Transverse colon (tissue), 4 donors: Measurements from ENCODE around the gene RRM2. TPM values are rescaled to one million over a fixed set of nuclear protein-coding genes. Genes with fewer than 3 reads are reported as not detected.

Experiments used
- DNase-seq: peaks from one replicate; pipeline ENCODE4 v3.0.0-alpha.2; 2019
- H3K27ac ChIP-seq, 4 donors: fragments of 200-600 bp; sonication (generic); 2 replicates each; pipeline ENCODE4 v1.5.1; 2016 to 2018; ENCODE audit warnings: inconsistent platforms in 4 of 4
- H3K27me3 ChIP-seq: fragments of 200-600 bp; sonication (generic); 2 replicates; pipeline ENCODE4 v1.5.1; 2017; ENCODE audit warnings: inconsistent platforms
- H3K36me3 ChIP-seq, 4 donors: fragments of 200-600 bp; sonication (generic); 2 replicates each; pipeline ENCODE4 v1.5.1; 2017 to 2019; ENCODE audit warnings: inconsistent platforms in 4 of 4
- H3K4me1 ChIP-seq, 4 donors: fragments of 200-600 bp; sonication (generic); 2 replicates each; pipeline ENCODE4 v1.5.1; 2017 to 2020; ENCODE audit warnings: inconsistent platforms in 4 of 4
- H3K4me3 ChIP-seq, 4 donors: fragments of 200-600 bp; sonication (generic); 1 replicate in 1 of 4; 2 replicates in 3 of 4; pipeline versions ENCODE4 v1.5.1 to v1.6.1; 2017 to 2019; ENCODE audit warnings: inconsistent platforms in 4 of 4
- H3K9me3 ChIP-seq, 2 donors: fragments of 200-600 bp; sonication (generic); 2 replicates each; pipeline ENCODE4 v1.5.1; 2017 to 2019; ENCODE audit warnings: inconsistent platforms in 2 of 2
- CTCF ChIP-seq, 5 experiments: fragments of 200-600 bp in 3 of 5; fragments of 450-650 bp in 2 of 5; sonication (generic) in 3 of 5; IDR thresholded peaks; 1 replicate in 2 of 5; 2 replicates in 3 of 5; pipeline ENCODE4 v1.5.1; 2016 to 2017; ENCODE audit warnings: antibody characterized with exemption in 5 of 5, inconsistent platforms in 3 of 5, mild to moderate bottlenecking in 2 of 5, moderate library complexity in 1 of 5
- EP300 ChIP-seq: sonication (generic); formaldehyde crosslinking; IDR thresholded peaks from one replicate; pipeline ENCODE4 v1.6.1; 2017; ENCODE audit warnings: antibody characterized with exemption, low read depth
- POLR2A ChIP-seq: fragments of 450-650 bp; IDR thresholded peaks from one replicate; pipeline ENCODE4 v1.6.1; 2016; ENCODE audit warnings: antibody characterized with exemption, mild to moderate bottlenecking, moderate library complexity
- POLR2AphosphoS5 ChIP-seq, 3 donors: sonication (generic); formaldehyde crosslinking; IDR thresholded peaks; one replicate each; pipeline ENCODE4 v1.6.1; 2016; ENCODE audit warnings: antibody characterized with exemption in 3 of 3
- WGBS, 2 donors: methylation state at CpG; one replicate each; pipeline ENCODE4 v1.1.5; 2018; ENCODE audit warnings: low coverage in 1 of 2; 5-methylcytosine and 5-hydroxymethylcytosine counted together
- in situ Hi-C, 4 donors: fragments of 200-750 bp; cut with MboI; loops; one replicate each; pipeline versions ENCODE4 v1.15.0 to v1.15.1; 2017; ENCODE audit warnings: low sequenced_read_pairs in 3 of 4, low pct_ligation_motif_present in 1 of 4, low pct_unique_long_range_greater_than_20kb in 1 of 4
- intact Hi-C: fragments of 100-400 bp; cut with DNase I; formaldehyde crosslinking; loops from one replicate; pipeline ENCODE4 v1.15.1; 2023; ENCODE audit warnings: low total_unique reads
- total RNA-seq, 4 donors: library from RNA; depleted of rRNA; stranded (reverse); fragments of >200 nt; gene quantifications; one replicate each; pipeline ENCODE4 v1.1.0, GENCODE V29; 2016

Gene RRM2
- total RNA-seq, 4 donors from 2014 or later, result 4.0 to 12.9 (median 5.3) TPM; not detected in 1

DNA sequence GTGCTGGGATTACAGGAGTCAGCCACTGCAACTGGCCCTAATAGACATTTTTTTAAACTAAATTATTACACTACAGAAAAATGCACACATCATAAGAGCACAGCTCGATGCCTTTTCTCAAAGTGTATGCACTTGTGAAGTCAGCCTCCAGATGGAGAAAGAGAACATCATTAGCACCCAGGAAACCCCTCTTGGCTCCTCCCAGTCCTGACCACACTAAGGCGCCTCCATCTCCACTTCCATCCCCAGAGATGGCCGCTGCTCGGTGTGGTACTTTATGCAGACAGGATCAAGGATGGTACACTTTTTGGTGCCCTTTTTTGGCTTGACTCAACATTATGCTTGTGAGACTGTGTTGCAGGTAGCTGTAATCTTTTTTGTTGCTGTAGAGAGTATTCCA is 34.8 kb downstream of the RRM2 start:
- 92% methylated on average over 4 of the region's 4 CpGs; no CpG with 5 or more reads in 1 of the 2 donors for WGBS, 2 donors
- intact Hi-C loops, result no loop called here

GRCh38 chr2:10158681-10159080 is 36.1 kb downstream of the RRM2 start:
- in situ Hi-C loops, result no loop called here
- H3K4me3 ChIP-seq, result no peak overlapping the region
- no peak for TF ChIP-seq CTCF (IDR thresholded peaks at IDR 0.05)
- TF ChIP-seq POLR2AphosphoS5 (IDR thresholded peaks at IDR 0.05), result no peak
- no peak for TF ChIP-seq POLR2A
- no peak for TF ChIP-seq EP300

More for the DNA sequence above, 34.8 kb downstream of the RRM2 start:
- no peak for DNase-seq
- H3K27me3 ChIP-seq, result no peaks in the 10 kb centered on the region
- in situ Hi-C loops, result no loop called here
- peaks cover 0 to 6% (median 2%) of the 10 kb centered on the region in 4 donors for H3K4me1 ChIP-seq
- no peaks in the 10 kb centered on the region for H3K36me3 ChIP-seq
- H3K9me3 ChIP-seq, result no peaks in the 10 kb centered on the region
- no peak overlapping the region for H3K4me3 ChIP-seq
- TF ChIP-seq POLR2A, result no peak
- no peak for TF ChIP-seq POLR2AphosphoS5 (IDR thresholded peaks at IDR 0.05)
- no peak for TF ChIP-seq EP300
- H3K27ac ChIP-seq, result no peak overlapping the region

GRCh38 chr2:10159086-10159485 is 36.5 kb downstream of the RRM2 start:
- DNase-seq, result no peak

More at GRCh38 chr2:10158681-10159080, 36.1 kb downstream of the RRM2 start:
- no peaks in the 10 kb centered on the region for H3K9me3 ChIP-seq
- 75 to 100% methylated on average over 1 to 11 of the region's 11 CpGs for WGBS, 2 donors
- intact Hi-C loops, result no loop called here
- H3K27me3 ChIP-seq, result no peaks in the 10 kb centered on the region
- H3K4me1 ChIP-seq, result peaks cover 0 to 6% (median 2%) of the 10 kb centered on the region in 4 donors
- H3K36me3 ChIP-seq, result no peaks in the 10 kb centered on the region
- no peak for DNase-seq
- no peak overlapping the region for H3K27ac ChIP-seq

DNA sequence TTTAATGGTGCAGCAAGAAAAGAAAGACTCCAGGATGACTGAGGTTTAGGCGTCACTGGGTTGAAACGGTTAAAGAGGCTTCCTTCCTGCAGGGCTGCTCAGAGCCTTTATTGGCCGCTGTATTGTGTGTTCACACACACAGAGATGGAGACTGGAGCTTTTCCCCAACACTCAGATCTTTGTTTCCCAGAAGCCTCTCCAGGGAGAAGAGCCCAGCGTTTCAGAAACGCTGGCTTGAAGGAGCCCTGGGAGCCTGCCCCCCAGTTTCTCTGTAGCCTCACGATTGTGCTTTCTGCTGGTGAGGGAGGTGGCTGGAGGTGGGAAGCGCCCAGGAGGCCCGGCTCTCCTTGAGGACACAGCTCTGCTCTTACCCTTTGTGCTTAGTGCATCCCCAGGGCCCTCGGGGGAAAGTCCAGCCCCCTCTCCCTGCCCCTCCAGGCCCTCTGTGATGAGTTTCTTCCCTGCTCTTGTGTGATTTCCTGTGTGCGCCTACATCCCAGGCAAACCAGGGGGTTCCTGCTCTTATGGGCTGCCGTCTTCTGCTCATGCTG is 37.1 kb downstream of the RRM2 start:
- WGBS, 2 donors, result 77% methylated on average over 11 of the region's 11 CpGs; no CpG with 5 or more reads in 1 of the 2 donors
- Histone ChIP-seq H3K4me3 (no peak overlapping the region), H3K9me3 (no peaks in the 10 kb centered on the region), H3K27ac (no peak overlapping the region), H3K36me3 (no peaks in the 10 kb centered on the region), H3K4me1 (peaks cover 0 to 6% (median 2%) of the 10 kb centered on the region in 4 donors), H3K27me3 (no peaks in the 10 kb centered on the region)
- in situ Hi-C loops (no loop called here), intact Hi-C loops (no loop called here)
- TF ChIP-seq POLR2A (no peak), EP300 (no peak), CTCF (IDR thresholded peaks at IDR 0.05) (no peak), POLR2AphosphoS5 (IDR thresholded peaks at IDR 0.05) (no peak)
- no peak for DNase-seq

More at GRCh38 chr2:10159086-10159485, 36.5 kb downstream of the RRM2 start:
- in situ Hi-C loops, result no loop called here
- H3K4me3 ChIP-seq, result no peak overlapping the region
- H3K27ac ChIP-seq, result no peak overlapping the region
- no peaks in the 10 kb centered on the region for H3K9me3 ChIP-seq
- intact Hi-C loops, result no loop called here
- H3K36me3 ChIP-seq, result no peaks in the 10 kb centered on the region
- 88 to 94% methylated on average over 6 of the region's 6 CpGs for WGBS, 2 donors
- H3K27me3 ChIP-seq, result no peaks in the 10 kb centered on the region
- TF ChIP-seq POLR2AphosphoS5 (IDR thresholded peaks at IDR 0.05) (no peak), EP300 (no peak), CTCF (IDR thresholded peaks at IDR 0.05) (no peak), POLR2A (no peak)
- H3K4me1 ChIP-seq, result peaks cover 0 to 6% (median 2%) of the 10 kb centered on the region in 4 donors
